NOMO-1 (cell line): ENCODE measurements around the gene NR3C1.

Experiments
- DNase-seq, 2 experiments: peaks; one replicate each; lab custom pipeline; 2025; ENCODE audit not compliant: unreplicated experiment in 2 of 2; lab: John Stamatoyannopoulos, UW

NR3C1 gene

DNA sequence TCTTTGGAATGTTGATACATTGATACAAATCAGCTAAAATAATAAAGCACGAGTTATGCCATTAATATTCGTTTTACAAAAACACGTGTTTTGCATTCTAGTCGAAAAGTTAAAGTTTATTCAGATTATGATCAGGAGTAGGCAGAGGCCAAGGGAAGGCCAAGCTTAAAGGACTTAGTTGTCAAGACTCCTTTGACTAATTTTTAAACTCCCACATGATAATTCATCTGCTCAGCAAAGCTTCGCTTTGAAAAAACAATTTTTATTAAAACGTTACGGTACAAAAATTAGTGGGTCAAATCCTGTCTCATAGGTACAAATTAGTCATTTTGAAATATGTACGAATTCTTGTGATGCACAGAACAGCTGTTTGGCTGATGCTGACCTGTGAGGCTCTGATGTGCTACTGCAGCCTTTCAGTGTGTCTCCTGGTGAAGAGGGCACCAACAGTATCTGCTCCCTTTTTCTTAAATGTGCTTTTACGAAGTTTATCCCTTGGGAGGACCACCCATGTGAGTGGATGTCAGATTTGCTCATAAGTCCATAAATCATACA is 23.0 kb upstream of the NR3C1 start:
- no peak for DNase-seq

DNA sequence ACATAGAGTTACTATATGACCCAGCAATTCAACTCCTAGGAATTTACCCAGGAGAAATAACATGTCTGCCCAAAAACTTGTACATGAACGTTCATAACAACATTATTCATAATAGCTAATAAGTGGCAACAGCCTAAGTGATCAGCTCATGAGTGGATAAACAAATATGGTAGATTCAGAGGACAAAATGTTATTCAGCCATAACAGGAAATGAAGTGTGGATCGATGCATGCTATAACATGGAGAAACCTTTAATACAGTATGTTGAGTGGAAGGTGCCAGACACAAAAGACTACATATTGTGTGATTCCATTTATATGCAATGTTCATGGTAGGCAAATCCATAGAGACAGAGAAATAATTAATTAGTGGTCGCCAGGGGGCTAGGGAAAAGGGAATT is 22.3 kb upstream of the NR3C1 start:
- no peak for DNase-seq

DNA sequence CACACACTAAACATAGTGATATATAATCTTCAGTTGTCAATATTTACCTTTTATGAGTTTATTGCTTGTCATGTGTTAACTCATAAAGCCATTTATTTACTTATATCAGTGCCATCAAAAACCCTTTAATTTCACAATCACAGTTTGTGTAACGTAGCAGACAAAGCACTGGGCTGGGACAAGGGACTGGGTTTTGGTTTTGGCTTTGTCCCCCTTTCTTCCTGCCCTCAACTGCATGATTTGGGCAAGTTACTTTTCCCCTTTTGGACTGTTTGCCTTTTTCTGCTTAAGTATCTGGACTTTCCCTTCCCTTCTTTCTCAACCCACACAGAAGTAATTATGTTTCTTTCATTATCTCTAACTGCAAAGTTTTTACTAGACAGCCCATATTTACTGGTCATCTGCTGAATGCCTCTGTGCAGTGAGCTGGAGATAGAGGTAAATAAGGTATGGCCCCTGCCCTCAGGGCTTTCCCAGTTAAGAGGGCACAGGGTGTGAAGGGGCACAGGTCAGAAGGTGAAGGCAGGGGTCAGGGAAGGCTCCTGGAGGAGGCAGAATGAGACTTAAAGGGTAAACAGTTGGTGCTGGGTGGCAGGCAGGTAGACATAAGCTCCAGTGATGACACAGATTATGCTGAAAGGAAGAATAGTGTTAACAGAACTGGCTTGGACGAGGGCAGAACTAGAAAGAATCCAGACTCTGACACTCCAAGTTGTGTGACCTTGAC is 14.8 kb upstream of the NR3C1 start:
- DNase-seq, result peak; percentile 17 to 55

DNA sequence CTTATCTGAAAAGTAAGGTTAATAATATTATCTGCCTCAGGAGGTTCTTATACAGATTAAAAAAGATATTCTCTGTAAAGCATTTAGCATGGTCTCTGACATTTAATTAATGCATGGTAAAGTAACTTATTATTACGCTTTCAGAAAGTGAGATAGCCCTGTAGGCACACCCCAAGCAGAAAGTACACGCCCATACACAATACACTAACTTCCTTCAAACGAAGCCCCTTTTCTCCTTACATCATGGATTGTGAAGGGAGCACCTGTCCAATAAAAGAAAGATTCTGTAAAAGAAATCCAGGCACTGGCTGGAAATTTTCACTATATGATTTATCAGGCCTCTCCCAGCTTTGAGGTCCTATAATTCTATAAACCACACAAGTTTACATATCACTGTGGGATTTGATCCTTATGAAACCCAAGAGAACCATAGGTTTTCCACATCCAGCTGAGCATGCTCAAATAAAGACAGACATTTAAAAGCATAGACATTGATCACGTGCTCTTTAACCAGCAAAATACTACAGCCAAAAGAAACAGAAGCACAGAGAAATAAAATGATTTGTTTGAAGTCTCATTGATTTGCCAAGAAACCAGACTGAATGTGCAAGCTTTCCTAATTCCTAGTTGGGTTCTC is 14.1 kb upstream of the NR3C1 start:
- no peak for DNase-seq

DNA sequence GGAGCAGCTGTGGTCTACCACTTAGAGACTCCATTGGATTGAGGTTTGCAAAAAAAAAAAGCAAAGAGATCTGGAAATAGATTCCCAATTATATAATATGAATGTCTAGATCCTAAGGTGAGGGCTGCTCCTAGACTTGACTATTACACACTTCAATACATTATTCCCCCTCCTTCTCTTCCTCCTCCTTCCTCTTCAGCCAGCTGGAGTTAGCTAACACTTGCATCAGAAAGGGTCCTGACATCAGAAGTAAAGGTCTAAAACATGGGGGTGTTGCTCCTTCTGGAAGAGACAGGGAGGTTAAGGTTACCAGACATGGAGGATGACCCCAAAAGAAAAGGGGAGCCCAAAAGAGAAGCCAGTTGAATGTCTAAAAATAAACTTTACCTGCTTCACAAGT is 12.9 kb upstream of the NR3C1 start:
- no peak for DNase-seq

DNA sequence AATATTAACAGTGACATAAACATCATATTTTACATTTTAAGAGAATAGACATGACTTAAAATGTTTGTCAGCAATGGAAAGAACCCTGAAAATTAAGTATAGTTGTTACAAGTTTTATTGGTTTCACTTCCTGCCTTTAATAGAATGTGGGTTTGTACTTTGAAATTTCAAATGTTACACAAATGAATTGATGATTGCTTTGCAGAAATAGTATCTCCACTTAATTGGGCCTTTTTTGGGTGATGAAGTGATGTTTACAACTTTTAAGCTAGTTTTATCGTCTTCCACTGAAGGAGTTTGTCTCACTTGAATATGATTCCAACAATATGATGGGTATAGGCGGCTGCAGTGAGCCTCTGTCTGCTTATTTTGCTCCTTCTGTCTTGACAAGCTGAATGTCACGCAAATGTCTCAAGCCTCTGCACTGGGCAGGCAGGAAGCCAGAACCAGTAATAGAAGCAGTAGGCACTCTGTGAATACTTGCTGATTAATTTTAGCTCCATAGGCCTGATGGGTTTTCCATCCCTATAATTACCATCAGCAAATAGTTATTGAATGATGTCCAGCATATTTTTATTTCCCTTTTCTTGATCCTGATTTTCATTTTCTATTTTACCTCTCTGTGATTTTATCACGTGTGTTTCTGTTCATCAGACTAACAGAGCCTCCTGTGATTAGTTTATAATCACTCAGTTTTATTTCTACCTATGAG is 10.6 kb upstream of the NR3C1 start:
- DNase-seq, result peak in 1 of 2 experiments; percentile 73

DNA sequence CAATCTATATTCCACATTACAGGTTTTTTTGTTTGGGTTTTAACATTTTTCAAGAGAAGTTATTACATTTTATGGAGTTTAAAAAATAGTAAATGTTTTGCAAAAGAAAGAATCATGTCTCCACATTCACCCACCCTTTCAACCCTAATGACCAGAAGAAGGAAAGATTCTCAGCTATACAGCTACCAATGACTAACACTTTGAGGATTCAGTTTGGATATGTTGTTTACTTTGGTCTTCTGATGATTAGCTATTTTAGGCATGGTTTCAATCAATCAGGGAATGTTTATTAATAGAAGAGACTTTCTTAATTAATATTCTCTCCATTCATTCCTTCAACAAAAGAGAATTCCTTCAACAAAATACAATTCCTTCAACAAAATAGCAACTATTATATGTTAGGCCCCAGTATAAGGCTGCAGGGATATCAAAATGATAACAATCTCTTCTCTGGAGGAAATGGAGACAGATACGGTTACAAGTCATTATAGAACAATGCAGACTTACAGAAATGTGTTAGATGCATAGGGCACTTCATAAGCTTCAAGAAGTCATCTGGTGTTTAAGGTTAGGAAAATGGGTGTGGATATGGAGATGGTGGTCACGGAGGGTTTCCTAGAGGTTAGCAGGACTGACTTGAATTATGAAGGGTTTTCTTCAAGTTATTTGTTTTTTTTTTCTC is 9.3 kb upstream of the NR3C1 start:
- no peak for DNase-seq

DNA sequence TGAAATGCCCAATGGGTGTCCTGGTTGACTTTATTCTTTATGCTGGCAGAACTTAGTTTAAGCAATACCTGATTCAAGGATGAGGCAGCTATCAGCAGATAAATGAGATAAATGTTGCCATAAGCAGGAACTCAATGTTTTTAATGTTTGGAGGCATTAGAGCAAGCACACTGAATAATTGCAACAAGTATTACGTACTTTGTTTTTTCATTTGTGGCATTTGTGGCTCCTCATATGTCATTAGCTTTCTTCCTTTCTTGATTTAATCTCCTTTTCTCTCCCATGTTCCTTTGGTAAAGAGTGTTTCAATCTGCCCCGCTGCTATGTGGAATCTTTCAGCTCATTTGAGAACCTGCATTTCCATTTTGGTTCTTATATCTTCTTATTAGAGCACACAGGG is 6.4 kb upstream of the NR3C1 start:
- DNase-seq, result no peak

DNA sequence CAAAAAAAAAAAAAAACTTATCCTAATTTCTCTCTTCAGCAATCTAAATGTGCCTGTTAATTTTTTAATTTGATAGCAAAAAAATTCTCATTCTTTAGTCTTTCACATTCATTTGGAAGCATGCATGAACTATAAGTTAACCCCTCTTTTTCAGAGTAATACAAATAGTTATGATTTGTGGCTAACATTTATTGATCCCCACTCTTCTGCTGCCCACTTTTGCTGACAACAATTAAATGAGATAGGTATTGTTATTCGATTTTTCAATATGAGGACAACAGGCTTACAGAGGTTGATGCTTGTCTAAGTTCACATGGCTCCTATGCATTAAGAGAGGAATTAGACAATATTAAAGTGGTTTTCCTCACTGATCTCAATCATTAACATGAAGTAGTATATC is 2.9 kb upstream of the NR3C1 start:
- DNase-seq, result no peak

DNA sequence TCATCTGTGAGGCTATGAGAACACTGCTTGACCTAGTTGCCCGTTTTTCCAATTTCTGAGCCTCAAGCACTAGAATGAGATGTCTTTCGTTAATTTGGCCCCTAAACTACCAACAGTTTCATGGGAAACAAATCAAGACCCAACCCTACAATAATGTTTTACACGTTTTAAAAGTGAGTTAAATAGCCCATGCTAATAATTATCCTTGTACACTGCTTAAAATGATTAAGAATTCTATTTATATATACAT is 2.3 kb upstream of the NR3C1 start:
- no peak for DNase-seq

DNA sequence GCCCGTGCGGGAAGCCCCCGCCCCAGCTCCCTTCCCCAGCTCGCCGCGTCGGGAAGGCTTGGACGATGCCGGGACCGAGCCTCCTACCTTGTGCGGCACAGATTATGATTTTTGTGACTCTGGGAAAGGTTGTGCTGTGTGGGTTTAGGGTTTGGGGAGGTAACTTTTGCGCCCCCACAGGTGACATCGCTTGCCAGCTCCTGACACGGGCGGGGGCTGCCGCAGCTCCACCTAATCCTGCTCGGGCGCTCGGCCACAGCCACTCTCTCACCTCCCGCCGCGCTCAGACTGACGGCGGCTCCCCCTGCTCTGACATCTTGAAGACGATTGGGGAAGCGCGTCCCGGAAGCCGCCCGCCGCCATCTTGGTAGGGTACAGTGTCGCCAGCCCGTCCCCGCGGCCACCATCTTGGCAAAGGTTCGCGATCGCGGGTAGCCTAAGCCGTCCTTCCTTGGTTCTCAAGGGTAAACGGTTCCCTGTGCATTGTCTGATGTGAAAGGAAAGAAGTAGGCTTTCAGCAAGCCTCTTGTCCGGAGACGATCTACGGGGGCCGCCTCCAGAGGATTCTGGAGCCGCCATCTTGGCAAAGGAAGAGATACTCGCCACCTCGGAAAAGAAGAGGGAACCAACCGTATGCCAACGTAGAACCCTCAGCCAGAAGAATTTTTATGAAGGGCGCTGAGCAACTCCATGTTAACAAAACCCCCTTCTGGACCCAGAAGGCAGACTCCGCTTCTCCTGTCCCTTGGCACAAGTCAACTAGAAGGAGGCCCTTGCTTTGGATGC is 1.8 kb upstream of the NR3C1 start:
- peak; percentile 74 to 76 for DNase-seq

DNA sequence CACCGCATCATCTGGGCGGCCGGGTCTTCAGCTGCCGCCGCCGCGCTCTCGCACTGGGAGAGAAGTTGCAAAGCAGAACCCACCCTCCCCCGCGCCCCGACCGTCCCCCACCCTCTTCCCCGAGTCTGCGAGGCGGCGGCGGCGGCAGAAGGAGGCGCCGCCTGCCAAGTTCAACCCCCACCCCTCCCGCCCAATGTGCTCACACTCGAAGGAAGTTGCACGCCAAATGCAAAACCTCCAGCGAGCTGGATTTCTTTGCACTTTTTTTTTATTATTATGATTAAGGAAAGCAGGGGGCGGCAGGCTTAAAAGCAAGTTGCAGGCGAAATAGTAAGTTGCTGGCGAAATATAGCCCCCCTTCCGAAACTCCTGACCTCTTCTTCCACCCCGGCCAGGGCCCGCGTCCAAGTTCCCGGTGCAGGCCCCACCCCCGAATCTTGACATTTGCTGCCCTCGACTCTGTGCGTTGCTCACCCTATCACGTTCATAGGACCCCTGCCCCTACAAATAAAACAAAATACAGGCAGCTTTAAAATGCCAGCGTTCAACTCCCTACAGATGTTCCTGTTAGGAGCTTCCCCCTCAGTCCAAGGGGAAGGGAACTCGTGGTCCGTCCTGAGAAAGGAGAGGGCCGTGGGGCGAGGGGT is 1.1 kb upstream of the NR3C1 start:
- peak; percentile 83 to 86 for DNase-seq

DNA sequence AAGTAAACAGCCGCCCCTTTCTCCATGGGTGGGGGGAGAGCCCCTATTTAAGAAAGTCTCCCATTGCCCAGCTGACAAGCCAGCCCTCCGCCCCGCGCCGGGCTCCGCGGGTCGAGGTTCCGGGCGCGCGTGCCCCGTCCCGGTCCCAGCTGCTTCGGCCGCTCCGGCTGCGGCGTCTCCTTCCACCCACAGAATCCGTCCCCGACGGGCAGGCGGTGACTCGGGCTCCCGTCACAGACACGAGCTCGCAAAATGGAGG is 223 bp downstream of the NR3C1 start:
- DNase-seq, result no peak

DNA sequence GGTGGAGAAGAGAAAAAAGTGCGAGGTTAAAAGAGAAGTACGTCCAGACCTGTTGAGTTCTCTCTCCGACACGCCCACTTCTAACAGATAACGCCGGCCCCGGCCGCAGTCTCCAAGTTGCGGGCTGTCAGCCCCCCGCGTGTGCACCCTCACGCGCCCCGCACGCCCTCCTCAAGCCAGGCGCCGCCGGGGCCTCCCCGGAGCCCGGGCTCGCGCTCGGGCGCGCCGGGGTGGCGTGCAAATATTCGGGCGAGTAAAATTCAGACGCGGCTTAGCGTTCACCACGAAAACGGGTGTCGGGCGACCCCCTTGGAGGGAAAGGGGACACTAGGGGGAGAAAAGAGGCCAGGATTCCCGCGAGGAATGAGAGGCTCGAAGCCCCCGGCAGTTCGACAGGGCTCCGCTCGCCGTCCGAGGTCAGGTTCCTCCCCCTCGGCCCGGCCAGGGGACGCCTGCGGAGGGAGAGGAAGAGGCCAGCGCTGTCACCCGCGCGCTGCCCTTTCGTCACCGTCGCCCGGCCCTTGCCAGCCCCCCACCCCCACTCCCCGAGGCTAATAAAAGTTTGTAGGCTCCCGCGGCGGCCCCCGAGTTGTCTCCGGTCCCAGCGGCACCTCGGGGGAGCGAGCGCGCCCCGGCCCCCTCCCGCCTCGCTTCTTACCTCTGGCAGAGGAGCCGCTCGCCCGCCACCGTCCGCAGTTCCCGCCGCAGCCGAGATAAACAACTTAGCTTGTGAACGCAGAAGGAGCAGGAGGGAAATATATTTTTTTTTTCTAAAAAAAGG is 743 bp downstream of the NR3C1 start:
- peak; percentile 49 to 65 for DNase-seq

DNA sequence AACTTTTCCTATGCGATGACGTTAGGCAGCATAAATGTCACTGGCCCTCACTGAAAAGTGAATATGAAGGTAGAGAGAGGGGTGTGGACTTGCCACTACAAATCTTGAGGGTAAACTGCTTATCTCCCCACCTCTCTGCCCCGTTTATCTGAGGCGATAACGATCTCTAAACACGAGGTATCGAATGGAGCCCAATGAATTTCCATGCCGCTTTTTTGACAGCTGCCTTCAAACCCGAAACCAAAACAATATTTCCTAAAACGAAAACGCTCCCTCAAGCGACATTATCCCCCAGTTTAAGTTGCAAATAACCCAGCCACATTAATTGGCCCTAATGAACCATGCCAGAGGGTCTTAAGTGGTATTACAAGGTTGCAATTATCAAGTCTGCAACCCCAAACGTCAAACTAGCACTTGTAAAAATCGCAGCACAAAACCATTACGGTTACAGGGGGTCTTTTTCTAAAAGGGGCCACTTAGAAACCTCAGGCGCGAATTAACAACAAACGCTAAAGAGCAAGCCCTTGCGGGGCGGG is 1.4 kb downstream of the NR3C1 start:
- DNase-seq, result no peak

DNA sequence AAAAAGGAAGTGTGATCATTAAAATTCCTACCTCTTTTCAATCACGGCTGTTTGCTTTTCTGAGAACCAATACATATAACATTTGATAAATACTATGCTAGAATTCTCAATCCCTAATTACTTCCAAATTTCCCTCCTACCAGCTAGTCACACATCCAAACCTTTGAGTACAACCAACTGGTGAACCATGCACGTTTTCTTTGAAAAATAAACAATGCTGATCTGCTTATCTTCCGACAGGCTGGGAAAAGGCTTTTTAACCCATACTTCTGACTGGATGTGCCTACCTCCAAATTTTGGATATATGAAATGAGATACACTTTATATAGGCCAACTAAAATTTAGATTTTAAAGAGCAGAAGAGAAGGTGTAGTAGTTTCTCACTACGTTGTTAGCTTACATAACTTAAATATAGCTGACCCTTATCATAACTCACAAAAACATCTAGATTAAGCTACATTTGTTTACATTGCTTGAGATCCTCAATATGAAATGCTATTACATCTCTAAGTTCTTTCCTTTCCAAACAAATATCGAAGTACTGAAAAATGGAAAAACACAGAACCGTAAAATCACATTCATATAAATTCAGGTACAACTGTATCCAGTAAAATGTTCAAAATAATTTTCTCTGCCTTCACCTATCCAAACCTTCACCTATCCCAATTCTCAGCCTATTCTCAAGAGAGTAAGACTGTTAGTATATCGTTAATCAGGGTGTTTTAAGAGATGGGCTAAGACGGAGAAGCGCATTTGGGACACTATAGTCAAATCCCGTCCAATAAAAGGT is 2.1 kb downstream of the NR3C1 start:
- DNase-seq, result no peak

DNA sequence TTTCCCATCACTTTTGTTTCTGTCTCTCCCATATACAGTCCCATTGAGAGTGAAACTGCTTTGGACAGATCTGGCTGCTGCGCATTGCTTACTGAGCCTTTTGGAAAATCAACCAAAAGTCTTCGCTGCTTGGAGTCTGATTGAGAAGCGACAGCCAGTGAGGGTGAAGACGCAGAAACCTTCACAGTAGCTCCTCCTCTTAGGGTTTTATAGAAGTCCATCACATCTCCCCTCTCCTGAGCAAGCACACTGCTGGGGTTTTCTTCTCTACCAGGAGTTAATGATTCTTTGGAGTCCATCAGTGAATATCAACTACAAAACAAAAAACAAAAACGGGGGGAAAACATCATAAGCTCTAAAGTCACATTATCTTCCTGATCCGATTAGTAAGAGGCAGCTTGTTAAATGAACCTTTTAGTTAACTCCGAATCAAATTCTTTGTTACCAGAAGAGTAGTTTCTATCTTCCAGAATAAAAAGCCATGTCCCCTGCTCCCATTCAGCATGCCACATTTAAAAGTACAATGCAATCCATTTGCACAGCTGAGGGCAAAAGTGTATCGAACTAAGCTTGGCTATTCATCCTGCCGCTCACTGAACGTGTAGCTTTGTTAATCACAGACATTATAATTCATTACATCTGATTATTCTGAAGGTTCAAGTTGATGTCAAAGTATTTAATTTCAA is 2.8 kb downstream of the NR3C1 start:
- no peak for DNase-seq
